AG08396 (cell line): ENCODE results near the gene GPS1.

Source experiments
- DNase-seq: peaks from one replicate; pipeline ENCODE4 v3.0.0; 2012; ENCODE audit warnings: low spot score, mixed read lengths

The GPS1 gene

GRCh38 chr17:82059272-82060000, 7.7 kb downstream of the GPS1 start:
- no peak for DNase-seq

DNA sequence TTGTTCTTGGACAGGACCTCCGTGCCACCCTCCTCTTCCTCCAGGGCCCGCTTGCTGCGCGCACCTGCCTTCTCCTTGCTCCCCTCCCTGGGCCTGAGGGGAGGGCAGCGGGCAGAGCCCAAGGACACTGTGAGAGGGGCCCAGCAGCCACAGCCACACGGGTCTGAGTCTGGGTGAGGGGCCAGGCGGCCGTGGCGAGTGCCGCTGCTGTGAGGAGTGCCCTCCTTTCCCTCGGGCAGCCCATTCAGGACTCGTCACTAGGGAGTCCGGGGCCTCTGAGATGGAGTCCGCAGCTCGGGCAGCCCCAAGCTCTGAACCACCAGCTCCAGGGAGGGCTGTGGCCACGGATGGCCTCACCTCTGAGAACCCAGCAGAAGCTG, 8.3 kb downstream of the GPS1 start:
- DNase-seq: no peak

- no peak for DNase-seq
Observed at GRCh38 chr17:82060614-82061013, 8.9 kb downstream of the GPS1 start.

GRCh38 chr17:82061047-82061925, 9.6 kb downstream of the GPS1 start:
- no peak for DNase-seq

DNA sequence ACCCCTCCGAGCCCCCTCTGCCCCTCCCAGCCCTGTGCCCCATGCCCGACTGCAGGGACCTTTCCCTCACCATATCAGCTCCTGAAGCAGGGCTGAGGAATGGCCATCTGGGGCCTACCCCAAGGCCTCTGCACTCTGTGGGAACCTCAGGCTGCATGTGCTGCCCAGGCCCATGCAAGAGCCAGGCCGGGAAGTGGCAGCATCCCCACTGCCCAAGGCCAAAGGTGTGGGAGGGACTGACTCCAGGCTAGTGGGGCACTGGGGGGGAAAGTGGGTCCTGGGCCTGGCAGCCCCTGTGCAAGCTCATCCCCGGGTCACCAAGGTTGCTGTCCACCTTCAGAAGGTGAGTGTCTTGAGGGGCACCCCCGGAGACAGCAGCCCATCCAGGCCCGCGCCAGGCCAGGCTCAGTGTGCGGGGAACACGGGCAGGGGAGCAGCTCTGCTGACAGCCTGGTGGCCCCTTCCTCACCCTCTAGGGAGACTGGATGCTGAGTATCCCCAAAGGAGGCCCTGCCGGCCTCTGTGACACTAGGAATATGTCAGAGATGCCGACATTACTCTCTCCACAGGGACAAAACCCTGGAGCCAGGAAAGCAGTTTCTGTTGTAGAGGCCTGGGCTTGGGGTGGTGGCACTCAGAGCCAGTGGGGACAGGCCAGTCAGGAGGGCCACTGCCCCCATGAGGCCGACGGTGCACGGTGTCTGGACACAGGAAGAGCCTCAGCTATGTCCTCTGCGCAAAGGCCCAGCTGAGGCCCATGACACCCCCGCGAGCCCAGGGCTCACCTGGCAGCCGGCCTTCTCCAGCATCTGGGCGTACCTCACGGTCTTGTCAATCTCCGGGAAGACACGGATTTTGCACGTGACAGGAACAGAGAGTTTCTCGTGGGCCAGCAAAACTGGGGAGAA, 10.6 kb downstream of the GPS1 start:
- no peak for DNase-seq

GRCh38 chr17:82062984-82063368, 11.3 kb downstream of the GPS1 start:
- DNase-seq: no peak

GRCh38 chr17:82063424-82064415, 12.0 kb downstream of the GPS1 start:
- no peak for DNase-seq

DNA sequence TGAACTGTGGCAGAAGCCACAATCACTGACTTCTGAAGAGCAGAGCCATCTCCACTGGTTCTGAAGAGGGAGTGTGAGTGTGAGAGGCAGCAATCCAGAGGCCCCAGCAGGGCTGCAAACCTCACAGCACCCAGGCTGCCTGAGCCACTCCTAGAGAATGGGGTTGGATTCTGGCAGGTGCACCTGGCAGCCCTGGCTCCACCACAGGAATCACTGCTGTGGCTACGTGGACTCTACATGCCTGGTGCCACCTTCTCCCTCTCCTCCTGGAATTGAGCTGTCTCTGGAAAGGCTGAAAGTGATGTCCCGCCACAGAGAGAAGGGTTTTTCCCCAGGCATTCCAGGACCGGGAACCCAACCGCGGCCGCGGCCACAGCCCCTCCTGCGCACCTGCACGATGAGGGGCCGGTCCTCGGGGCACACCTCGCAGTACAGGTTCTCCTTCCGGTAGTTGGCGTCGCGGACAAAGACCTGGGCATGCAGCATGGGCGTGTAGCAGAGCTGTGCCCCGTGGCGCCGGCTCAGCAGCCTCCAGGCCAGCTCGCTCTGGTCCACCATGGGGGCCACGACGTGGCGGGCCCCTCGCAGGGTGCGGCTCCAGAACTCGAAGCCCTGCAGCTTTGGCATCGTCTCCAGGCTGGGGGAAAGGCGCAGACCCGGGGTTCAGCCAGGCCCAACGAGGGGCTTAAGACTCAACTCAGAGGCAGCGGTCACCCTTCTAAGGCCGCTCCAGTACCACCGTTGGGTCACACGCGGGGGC, 12.9 kb downstream of the GPS1 start:
- peak; percentile 52 for DNase-seq

DNA sequence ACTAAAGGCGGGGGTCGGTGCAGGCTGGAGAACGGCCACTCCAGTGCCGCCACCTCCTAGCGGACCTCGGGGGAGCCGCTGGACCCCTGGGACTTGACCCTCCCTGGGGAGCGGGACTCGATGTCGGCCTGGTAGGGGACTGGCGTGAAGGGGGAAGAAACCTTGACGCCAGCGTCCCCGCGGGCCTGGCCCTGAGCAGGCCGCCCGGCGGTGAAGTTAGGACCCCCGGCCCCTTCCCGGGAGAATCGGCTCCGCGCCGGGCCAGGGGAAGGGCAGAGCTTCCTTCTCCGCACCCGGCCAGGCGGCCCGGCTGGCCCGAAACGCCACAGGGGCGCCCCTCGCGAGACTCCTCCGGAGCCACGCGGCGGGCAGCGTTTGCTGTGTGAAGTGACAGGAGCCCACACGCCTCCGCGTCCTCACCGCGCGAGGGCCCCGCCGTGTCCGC, 13.5 kb downstream of the GPS1 start:
- DNase-seq: peak; percentile 89

DNA sequence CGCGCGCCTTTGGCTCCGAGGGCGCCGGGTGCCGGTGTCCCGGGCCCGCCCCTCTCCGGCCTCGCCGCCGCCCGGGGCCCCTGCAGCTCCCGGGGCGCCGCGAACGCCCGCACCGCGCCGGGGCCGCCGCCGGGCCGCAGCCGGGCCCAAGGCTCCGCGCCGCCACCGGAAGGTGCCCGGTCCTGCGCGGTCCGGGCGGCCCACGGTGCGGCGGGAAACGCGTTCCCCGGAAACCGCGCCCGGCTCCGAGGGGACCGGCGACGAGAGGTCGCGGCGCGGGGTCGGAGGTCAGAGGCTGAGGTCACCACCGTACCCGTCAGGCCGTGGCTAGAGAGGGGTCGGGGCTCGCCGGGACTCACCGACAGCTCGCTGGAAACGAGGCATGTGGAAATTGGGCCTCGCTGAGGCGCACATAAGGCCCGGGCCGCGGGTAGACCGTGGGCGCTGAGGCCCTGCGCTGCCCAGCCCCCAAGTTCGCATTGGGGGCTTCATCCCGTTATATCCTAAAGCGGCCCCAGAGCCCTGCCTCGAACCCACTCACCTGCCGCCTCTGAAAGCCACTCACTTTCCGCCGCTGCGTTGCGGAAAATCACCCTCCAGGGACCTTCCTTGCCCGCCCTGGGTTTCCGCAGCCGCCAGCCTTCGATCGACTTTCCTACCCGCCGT, 14.1 kb downstream of the GPS1 start, which contains the start of gene DUS1L:
TSS of gene DUS1L (minus strand) at position 167 of the 666 bp plus-strand sequence. CDS start 745 bp downstream, outside the sequence.
- peak; percentile 95 for DNase-seq

DNA sequence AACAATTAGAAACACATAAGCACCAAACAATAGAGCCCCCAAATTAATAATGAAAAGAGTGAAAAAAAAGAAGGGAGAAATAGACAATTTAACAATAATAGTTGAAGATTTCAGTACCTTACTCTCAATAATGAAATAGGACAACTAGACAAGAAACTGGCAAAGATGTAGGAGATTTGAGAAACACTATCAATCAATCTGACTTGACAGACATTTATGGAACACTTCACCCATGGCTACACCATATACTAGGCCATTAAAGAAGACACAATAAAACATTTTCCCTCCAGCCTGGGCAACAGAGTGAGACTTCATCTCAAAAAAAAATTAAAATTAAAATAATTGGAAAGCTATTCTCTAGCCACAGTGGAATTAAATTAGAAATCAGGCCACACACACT, 18.9 kb downstream of the GPS1 start:
- no peak for DNase-seq

GRCh38 chr17:82072827-82073226, 21.1 kb downstream of the GPS1 start:
- no peak for DNase-seq

- no peak for DNase-seq
Observed at GRCh38 chr17:82073446-82073845, 21.7 kb downstream of the GPS1 start.

DNA sequence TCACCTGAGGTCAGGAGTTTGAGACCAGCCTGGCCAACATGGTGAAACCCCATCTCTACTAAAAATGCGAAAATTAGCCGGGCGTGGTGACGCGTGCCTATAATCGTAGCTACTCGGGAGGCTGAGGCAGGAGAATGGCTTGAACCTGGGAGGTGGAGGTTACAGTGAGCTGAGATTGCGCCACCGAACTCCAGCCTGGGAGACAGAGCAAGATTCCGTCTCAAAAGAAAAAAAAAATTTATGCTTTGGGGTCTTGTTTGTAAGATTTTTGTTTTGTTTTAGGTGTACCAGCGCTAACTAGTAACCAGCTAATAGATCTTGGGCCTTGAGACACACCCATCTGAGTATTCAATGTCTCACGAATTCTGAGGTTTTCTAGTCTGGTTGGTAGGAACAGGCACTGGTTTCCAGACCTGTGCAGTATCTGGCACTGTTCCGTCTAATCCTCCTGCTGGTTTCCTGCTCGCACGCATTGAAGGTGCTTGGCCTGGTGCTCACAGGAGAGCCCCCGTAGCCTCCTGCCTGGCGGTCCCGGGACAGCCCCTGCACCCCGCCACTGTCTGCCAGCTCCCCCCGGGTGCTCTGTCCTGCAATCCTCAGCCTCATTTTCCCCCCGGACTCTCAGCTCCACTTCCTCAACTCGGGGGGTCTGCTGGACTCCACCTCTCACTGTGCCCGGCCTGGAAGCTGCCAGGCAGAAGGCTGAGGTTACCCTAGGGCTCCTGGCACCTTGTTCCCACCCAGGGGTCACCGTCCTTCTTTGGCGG, 24.5 kb downstream of the GPS1 start:
- no peak for DNase-seq

- DNase-seq: no peak
Observed at GRCh38 chr17:82076785-82077591, 25.3 kb downstream of the GPS1 start.

- DNase-seq: no peak
Observed at GRCh38 chr17:82077617-82078358, 26.1 kb downstream of the GPS1 start.

GRCh38 chr17:82078433-82078832, 26.7 kb downstream of the GPS1 start:
- DNase-seq: no peak
